GM18867 (cell line): ENCODE results near the gene B9D1.
A peak's percentile ranks its signal among the peaks of the same experiment; 100 is the strongest.

Source experiments
- ATAC-seq: cut with Tn5 transposase; IDR thresholded peaks from one replicate; pipeline ENCODE4 v1.9.1; 2021; ENCODE audit warnings: mild to moderate bottlenecking, moderate library complexity; ENCODE audit not compliant: unreplicated experiment

Gene B9D1

GRCh38 chr17:19308398-19308797, 54.1 kb downstream of the B9D1 start:
- no peak for ATAC-seq

GRCh38 chr17:19307521-19307920, 55.0 kb downstream of the B9D1 start:
- no peak for ATAC-seq

DNA sequence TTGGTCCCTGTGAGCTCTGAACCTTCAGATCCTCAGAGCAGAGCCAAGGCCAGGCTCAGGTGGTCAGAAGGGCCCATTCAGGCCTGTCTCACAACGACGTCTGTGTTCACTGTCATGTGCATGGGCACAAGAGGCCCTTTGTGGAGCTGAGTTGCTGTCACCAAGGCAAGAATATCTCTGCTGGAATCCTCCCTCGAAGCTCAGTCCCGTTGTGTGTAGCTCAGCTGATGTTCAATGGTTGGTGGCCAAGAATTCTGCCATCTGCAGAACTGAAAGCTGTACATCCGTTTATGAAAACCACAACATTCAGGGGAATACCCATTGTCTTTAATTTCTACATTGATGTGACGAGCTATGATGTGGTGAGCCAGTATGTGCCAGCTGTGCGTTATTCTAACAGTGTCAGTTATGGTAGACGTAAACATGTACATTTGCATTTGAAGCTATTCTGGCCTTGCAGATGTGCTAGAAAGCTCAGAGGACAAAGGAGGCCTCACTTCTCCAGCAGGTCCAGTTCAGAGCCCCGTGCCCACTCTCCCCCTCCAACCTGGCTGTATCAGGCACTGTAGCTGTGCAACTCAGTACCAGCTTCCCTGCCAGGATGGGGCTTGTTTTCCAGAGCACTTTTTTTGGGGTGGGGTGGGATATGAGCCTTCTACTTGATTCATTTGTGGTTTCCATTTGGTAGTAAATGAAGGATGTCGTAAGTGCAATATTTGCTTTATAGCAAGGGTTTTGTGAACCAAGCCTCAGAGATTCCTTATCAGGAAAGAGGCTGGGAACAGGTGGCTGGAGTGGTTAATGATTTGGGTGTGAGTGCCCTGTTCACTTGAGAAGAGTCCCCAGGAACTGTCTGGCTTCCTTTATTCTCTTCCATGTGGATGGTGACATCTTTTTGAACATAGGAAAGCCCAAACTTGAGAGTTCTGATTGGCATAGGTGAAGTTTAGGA, 56.1 kb downstream of the B9D1 start:
- ATAC-seq: peak; percentile 86

GRCh38 chr17:19305761-19306159, 56.8 kb downstream of the B9D1 start:
- no peak for ATAC-seq

DNA sequence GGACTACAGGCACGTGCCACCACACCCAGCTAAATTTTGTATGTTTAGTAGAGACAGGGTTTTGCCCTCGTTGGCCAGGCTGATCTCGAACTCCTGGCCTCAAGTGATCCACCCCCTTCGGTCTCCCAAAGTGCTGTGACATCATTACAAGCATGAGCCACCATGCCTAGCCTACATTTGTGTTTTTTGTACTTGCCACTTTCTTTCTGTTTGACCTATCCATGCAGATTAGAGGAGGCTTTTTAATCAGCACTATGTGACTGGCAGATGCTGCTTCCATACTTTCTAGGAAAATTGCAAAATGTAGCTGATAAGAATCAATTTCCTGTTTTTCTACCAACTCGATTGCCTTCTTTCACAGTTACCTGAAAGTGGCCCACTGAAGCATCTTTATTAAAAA, 57.3 kb downstream of the B9D1 start:
- no peak for ATAC-seq

GRCh38 chr17:19304751-19305150, 57.8 kb downstream of the B9D1 start:
- ATAC-seq: no peak

DNA sequence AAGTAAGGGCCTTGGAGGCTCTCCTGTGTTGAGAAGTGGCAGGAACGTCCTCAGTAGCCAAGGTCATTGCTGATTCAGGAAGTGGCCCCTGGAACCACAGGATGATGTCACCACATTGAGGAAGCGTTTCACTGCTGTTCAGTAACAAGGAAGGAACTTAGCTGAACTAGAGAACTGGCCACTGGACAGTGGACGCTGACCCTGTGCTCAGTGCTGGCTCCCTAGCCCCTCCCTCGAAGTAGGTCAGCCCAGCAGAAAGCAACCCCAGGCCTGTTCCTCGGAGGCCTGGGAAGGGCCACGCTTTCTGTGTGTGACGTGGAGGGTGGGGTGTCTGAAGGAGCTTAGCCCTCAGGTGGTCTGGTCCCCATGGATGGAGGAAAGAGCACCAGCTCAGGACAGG, 58.3 kb downstream of the B9D1 start:
- ATAC-seq: no peak

GRCh38 chr17:19303367-19303776, 59.2 kb downstream of the B9D1 start:
- ATAC-seq: no peak

- no peak for ATAC-seq
Observed at GRCh38 chr17:19302791-19303331, 59.7 kb downstream of the B9D1 start.

DNA sequence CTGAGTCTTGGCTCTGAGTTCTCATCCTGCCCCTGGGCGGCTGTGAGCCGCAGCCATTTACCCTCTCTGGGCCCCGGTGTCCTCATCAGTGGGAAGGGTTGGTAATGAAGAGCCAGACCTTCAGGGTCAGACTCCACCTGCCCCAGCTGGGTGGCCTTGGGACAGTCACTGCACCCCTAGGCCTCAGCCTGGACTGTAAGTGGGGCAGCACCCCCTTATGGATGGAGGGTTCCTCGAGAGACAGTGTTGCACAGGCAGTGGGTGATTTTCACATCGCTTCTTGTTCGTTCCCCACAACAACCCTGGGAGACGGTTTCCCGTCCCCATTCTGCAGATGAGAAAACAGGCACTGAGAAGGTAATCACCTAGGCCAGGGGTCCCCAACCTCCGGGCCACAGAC, 60.5 kb downstream of the B9D1 start:
- ATAC-seq: no peak

DNA sequence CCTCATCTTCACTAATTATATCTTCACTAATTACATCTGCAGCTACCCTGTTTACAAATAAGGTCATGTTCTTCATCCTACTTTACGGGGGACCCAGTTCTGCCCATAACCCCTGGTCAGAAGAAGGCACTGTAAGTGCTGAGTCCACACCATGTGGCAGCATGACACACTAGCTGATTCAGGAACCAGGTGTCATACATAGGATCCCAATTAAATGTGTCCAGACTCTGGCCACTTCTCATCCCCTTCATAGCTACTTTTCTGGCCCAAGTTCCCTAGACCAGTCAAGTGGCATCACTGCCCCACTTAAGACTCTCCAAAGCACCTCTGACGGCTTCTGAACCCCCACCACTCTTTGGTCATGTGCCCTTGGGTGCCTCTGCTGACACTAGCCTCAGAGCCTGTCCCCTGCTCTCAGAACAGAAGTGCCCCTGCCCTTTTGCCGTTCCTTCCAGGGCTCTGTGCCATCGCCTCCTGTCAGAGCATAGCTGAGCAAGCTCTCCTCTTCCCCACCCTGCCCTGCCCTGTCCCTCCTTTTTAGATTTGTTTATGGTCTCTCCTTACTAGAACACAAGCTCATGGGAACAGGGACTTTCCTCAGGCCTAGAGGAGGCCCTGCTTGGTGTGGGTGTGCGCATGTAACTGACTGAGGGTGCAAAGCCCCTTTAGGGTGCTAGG, 61.1 kb downstream of the B9D1 start:
- no peak for ATAC-seq

DNA sequence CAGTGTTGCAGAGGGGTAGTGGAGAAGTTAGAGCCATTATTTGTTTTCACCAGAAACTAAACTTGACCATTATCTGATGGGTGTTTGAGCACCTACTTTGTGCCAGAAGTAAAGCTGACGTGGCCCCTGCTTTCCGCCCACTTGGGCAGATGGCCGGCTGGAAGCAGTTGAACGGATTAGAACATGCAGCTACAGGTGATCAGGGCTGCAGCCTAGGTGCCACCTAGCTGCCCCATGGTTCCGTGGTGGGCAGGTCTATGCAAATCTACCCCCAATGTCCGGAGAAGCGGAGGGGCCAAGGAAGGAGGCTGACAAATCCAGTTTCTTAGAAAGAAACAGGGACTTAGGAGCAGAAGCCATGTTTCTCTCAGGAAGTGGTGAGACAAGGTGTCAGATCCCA, 62.7 kb downstream of the B9D1 start:
- no peak for ATAC-seq

GRCh38 chr17:19299214-19299747, 63.2 kb downstream of the B9D1 start:
- ATAC-seq: no peak

GRCh38 chr17:19298569-19299213, 63.8 kb downstream of the B9D1 start:
- ATAC-seq: no peak

- ATAC-seq: no peak
Observed at GRCh38 chr17:19296786-19297778, 65.4 kb downstream of the B9D1 start.

DNA sequence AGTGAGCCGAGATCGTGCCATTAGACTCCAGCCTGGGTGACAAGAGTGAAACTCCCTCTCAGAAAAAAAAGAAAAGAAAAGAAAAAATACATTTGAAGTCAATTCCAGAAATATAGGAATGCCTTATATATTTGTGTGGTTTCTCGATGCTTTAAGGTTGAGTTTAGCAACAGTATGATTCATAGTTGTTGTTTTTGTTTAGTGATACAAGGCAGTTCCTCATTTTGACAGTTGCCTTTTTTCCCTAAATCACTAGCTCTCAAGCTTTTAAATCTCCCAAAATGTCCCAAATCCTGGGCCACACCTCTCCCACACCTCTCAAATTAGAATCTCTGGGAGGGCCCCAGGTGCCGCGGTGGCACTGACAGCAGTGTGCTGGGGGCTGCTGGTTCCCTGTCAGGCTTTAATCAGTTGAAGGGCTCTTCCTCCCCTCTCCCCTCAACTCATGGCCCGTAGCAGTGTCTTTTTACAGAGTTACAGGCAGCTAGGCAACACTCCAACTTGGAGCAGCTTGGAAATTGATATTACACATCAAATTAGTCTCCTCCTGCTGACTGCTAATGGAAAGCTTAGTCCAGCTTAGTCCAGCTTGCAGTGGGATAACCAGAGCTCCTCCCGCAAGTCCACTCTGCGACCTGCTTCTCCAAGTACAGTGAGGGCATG, 66.9 kb downstream of the B9D1 start:
- ATAC-seq: no peak

DNA sequence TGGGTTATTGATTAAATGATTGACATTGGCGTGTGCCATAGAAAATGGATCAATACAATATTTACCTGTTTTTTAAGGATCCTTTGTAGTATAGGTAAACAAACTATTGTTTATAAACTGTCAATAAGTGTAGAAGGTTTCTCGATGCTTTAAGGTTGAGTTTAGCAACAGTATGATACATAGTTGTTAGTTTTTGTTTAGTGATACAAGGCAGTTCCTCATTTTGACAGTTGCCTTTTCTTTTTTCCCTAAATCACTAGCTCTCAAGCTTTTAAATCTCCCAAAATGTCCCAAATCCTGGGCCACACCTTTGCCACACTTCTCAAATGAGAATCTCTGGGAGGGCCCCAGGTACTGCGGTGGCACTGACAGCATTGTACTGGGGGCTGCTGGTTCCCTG, 68.1 kb downstream of the B9D1 start:
- no peak for ATAC-seq
